HG03097 (cell line): ENCODE results near the gene NFAT5.
"Not testable (repeated sequence)": the region's sequence is repeated elsewhere in the genome, so short reads cannot be mapped to it uniquely, and the experiment has no call there.

Source experiments
- ATAC-seq: cut with Tn5 transposase; IDR thresholded peaks from one replicate; pipeline ENCODE4 v1.9.1; 2021; ENCODE audit not compliant: unreplicated experiment, low FRiP score

The NFAT5 gene

DNA sequence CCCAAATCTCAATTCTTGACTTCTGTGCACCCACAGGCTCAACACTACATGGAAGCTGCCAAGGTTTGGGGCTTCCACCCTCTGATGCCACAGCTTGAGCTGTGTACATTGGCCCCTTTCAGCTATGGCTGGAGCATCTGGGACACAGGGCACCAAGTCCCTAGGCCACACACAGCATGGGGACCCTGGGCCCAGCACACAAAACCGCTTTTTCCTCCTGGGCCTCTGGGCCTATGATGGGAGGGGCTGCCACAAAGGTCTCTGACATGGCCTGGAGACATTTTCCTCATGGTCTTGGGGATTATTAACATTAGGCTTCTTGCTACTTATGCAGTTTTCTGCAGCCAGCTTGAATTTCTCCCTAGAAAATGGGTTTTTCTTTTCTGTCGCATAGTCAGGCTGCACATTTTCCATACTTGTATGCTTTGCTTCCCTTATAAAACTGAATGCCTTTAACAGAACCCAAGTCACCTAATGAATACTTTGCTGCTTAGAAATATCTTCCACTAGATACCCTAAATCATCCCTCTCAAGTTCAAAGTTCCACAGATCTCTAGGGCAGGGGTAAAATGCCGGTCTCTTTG is 70.9 kb downstream of the NFAT5 start:
- not testable (repeated sequence) for ATAC-seq

GRCh38 chr16:69637206-69637865 is 71.6 kb downstream of the NFAT5 start:
- ATAC-seq: not testable (repeated sequence)

DNA sequence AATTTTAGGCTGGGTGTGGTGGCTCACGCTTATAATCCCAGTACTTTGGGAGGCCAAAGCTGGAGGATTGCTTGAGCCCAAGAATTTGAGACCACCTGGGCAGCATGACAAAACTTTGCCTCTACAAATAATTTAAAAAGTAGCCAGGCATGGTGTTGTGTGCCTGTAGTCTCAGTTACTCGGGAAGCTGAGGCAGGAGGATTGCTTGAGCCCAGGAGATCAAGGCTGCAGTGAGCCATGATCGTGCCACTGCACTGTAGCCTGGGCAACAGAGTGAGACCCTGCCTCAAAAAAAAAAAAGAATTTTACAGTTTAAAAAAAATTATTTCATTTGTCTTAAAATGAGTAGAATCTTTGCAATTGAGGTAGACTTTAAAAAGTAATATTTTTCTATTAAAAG is 78.2 kb downstream of the NFAT5 start:
- ATAC-seq: not testable (repeated sequence)

- ATAC-seq: no peak
These were observed 79.0 kb downstream of the NFAT5 start for GRCh38 chr16:69644790-69645189.

DNA sequence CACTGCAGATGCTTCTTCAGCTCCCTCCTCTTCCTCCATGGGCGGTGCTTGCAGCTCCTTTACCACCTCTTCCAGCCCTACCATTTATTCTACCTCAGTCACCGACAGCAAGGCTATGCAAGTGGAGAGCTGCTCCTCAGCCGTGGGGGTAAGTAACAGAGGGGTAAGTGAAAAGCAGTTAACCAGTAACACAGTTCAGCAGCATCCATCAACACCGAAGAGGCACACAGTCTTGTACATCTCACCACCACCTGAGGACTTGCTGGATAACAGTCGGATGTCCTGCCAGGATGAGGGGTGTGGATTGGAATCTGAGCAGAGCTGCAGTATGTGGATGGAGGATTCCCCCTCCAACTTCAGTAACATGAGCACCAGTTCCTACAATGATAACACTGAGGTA is 81.3 kb downstream of the NFAT5 start:
- no peak for ATAC-seq

DNA sequence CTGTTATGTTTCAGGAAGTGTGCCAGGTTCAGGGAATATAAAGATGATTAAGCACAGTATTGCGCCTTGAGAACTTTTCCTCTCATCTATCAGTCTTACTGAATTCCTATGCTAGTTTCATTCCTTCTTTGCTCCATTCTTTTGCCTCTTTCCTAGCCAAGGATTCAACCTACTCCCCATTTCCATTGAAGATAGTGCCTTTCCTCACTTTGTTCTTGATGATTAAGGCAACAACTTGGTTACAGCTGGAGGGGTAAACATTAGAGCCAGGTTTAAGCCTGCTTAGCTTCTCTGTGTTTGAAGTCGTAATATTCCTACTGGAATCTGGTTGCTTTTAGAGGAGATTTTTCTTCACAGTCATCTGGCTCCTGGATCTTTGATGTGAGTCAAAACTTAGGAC is 85.5 kb downstream of the NFAT5 start:
- no peak for ATAC-seq

DNA sequence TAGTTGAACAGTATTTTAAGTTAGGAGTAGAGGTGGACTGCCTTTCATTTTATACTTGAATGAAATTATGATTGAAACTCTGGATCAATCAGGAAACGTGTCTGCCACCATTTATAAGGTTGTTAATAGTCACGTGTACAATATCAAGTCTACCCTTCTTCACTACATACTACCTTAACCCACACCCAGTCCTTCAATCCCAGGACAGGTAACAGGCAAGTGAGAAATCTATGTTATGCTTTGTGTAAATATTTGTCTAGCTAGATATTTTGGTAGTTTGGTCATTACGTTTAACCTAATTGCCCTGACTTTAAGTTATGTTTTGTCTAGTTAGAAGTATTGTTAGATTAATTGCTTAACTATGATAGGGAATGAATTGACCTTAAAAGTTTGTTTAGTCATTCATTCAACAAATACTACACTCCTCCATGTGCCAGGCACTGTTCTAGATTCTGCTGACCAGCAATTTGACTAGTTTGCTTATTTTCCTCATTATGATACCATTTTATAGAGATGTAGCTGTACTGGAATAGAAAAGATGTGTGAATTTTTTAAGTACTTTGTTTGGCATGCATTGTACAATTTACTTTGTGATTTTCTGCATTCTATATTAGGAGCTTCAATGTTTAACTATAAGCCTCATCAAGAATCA is 88.6 kb downstream of the NFAT5 start:
- no peak for ATAC-seq

- ATAC-seq: no peak
These were observed 94.4 kb downstream of the NFAT5 start for GRCh38 chr16:69660166-69660565.

DNA sequence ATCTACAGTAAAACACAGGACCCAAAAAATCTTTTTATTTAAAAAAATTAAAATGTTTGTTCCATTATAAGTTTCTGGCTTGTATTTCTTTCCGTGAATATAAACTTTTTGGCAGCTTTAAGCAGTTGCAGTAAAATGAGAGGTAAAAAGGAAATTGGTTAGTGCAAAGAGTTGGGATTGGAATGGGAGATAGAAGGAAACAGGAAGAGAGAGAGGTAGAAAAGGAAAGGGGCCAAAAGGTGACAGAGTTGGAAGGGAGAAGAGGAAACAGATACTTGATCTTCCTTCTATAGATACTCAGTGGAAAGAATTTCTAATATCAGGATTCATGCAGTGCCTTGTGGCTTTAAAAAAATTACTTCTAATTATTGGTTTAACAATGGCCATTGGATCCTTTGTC is 97.1 kb downstream of the NFAT5 start:
- ATAC-seq: no peak

DNA sequence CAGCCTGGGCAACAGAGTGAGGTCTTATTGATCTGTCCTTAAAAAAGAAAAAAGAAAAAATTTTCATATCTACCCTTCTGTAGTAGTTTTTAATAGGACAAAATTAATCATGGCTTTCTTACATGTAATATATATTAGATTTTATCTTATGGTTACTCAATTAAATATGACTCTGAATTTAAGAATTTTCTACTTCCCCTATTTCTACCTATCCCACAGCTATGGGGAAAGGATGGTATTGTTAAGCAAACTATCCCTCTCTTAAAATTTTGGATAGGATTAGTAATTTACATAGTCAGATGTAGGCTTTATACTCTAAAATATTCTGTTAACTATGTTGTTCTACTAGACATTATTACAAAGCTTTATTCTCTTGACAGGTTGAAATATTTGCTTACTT is 98.1 kb downstream of the NFAT5 start:
- ATAC-seq: no peak

GRCh38 chr16:69669577-69669976 is 103.8 kb downstream of the NFAT5 start:
- ATAC-seq: no peak

DNA sequence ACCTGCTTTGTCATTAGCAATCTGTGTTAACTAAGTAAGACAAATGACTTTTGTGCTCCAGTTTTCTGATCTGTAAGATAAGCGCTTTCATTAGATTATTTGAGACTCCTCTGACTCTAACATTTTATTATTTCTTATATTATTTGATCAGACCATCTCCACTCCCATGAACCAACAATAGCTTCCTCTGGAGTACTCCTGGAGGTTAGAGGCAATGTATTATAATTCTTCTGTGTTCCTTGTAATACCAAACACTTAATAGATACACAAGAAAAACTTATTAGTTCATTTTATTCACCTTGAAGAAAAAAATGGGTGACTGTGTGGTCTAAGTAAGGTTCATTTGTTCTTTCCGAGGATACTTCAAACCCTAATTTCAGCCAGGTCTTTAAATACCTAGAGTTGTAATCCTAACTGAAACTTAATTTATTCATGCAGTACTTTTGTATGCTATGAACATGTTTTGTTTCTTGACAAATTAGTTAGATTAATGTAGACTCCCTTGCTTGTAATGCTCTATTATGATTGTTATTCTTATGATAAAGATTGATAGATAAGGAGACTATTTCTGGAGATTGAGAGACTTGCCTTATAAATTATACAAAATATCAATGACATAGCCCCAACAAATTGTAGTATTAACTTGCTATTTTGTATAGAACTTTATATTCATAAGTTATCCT is 106.7 kb downstream of the NFAT5 start:
- ATAC-seq: no peak

DNA sequence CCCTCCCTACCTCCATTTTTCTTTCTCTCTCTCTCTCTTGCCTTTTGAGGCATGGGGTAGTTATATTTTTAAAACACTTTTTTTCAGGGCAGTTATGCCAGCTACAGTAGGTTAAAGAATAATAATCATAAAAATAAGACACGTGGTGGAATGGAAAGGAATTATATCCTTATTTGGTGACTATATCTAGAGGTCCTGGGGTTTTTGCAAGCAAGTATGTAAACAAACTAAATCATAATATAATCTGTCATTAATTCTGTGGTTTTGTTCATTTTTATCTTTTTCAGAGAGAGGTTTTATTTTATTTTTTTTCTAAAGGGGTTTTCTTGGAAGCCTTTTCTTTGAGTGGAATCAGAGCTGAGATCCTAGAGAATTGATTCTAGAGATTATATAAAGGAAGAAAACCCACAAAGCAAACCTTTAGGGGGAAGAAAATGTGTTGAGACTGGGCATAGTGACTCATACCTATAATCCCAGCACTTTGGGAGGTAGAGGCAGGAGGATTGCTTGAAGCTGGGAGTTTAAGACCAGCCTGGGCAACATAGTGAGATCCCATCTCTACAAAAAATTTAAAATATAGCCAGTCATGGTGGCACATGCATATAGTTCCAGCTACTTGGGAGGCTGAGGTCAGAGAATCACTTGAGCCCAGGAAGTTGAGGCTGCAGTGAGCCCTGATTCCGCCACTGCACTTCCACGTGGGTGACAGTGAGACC is 107.4 kb downstream of the NFAT5 start:
- ATAC-seq: no peak

DNA sequence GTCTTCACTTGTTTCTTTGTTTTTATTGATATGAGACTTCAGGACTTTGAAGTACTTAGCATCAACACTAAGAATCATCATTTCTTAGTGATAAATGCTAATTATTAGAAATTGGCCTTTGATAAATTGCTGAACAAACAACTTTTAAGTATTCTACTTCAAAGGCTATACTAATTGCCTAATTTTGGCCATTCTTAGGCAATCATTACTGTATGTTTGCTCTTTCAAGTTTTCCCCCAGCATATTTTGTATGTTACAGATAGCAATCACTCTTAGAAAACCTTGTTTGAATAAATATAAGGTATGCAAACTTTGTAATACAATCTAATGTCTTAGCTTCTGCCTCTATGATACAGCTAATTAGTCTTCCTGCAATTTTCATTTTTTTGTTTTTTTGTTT is 114.6 kb downstream of the NFAT5 start:
- ATAC-seq: no peak

DNA sequence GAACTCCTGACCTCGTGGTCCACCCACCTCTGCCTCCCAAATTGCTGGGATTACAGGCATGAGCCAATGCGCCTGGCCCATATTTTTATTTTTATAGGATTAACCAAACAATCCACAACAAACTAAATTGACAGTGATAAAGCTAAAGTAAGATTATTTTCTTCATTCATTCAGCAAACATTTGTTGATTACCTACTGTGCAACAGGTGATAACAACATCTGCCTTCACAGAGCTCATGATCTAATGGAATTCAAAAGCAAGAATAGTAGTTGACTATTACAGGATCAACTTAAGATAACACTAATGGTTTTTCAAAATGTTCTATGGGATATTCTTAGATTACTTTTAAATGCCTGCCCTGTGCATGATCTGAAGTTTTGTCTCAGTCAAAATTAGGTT is 122.8 kb downstream of the NFAT5 start:
- ATAC-seq: no peak

GRCh38 chr16:69691980-69692911 is 126.5 kb downstream of the NFAT5 start:
- no peak for ATAC-seq

DNA sequence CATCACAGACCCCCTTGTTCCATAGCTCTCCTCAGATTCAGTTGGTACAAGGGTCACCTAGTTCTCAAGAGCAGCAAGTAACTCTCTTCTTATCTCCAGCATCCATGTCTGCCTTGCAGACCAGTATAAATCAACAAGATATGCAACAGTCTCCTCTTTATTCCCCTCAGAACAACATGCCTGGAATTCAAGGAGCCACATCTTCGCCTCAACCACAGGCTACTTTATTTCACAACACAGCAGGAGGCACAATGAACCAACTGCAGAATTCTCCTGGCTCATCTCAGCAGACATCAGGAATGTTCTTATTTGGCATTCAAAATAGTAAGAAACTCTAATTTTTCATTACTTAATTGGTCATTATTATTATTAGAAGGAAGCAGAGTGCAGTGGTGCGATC is 128.2 kb downstream of the NFAT5 start:
- no peak for ATAC-seq

GRCh38 chr16:69698404-69698803 is 132.6 kb downstream of the NFAT5 start:
- ATAC-seq: no peak

DNA sequence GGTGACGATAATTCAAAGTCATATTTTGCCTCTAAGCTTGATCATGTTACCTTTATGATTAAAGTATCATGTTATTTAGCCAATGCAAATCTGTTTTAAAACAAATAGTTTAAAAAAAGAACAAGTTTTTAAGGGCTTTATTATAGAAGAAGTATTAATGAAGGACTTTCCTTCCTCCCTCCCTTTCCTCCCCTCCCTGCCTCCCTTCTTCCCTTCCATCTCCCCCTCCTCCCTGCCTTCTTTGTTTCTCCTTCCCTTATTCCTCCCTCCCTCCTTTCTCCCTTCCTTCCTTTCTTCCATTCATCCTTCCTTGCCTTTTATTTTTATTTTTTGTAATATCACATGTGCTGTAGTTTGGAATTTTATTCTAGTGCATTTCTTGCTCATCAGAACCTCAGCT is 134.1 kb downstream of the NFAT5 start:
- ATAC-seq: no peak

GRCh38 chr16:69701452-69701851 is 135.7 kb downstream of the NFAT5 start:
- ATAC-seq: no peak
